ENCODE data around the gene C2CD2. TPM values are rescaled to one million over a fixed set of nuclear protein-coding genes. Genes with fewer than 3 reads are reported as not detected.

Gene C2CD2
- total RNA-seq, 2 experiments from 2014 or later: 4.5 to 5.9 TPM

DNA sequence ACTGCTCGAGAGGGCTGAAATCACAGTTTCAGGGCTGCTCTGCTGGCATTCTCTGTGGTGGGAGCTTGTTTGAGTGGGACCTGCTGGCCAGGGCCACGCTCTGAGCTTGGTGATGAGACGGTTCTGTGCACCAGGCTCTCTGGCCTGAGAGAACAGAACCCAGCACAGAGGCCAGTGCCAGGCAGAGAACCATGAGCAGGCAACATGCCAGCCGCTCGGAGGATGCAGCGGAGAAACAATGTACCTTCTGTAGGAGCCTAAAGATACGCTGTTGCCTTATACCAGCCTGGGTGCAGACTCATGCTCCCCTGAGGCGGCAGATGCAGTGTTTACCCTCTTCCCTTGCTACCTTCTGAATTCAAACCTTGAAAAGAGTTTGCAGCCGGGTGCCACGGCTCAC, 10.0 kb downstream of the C2CD2 start:
- Histone ChIP-seq H4K20me1 (ENCODE audit: insufficient read depth, low read length) (no peaks in the 10 kb centered on the region), H3K4me3 (ENCODE audit: low read depth, low read length, poor library complexity, severe bottlenecking) (no peak overlapping the region), H3K9me2 (ENCODE audit: insufficient read depth, low read length) (no peaks in the 10 kb centered on the region), H3K4me1 (ENCODE audit: insufficient read depth, low read length, poor library complexity, severe bottlenecking) (no peaks in the 10 kb centered on the region), H3K27ac (ENCODE audit: low read depth, low read length, poor library complexity, severe bottlenecking) (no peak overlapping the region), H3K79me2 (ENCODE audit: insufficient read depth, low read depth, low read length) (no peaks in the 10 kb centered on the region), H3K36me3 (ENCODE audit: insufficient read depth, low read length) (no peaks in the 10 kb centered on the region), H3K4me2 (ENCODE audit: low read length) (no peak overlapping the region), H2AFZ (ENCODE audit: low read length) (no peak overlapping the region), H3K9me3 (ENCODE audit: low read length) (no peaks in the 10 kb centered on the region)
- intact Hi-C loops (cut with micrococcal nuclease; ENCODE audit: unreplicated experiment): no loop called here
- CTCF ChIA-PET (ENCODE audit: unreplicated experiment): no interaction called here
- BruUV-seq (replicated peaks): no TSS peak
- POLR2A ChIA-PET: no interaction called here
- no peak for DNase-seq (ENCODE audit: low spot score)
- TF ChIP-seq, protein P1, sequence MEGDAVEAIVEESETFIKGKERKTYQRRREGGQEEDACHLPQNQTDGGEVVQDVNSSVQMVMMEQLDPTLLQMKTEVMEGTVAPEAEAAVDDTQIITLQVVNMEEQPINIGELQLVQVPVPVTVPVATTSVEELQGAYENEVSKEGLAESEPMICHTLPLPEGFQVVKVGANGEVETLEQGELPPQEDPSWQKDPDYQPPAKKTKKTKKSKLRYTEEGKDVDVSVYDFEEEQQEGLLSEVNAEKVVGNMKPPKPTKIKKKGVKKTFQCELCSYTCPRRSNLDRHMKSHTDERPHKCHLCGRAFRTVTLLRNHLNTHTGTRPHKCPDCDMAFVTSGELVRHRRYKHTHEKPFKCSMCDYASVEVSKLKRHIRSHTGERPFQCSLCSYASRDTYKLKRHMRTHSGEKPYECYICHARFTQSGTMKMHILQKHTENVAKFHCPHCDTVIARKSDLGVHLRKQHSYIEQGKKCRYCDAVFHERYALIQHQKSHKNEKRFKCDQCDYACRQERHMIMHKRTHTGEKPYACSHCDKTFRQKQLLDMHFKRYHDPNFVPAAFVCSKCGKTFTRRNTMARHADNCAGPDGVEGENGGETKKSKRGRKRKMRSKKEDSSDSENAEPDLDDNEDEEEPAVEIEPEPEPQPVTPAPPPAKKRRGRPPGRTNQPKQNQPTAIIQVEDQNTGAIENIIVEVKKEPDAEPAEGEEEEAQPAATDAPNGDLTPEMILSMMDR (conservative IDR thresholded peaks at IDR 0.05; ENCODE audit: low read length): no peak

DNA sequence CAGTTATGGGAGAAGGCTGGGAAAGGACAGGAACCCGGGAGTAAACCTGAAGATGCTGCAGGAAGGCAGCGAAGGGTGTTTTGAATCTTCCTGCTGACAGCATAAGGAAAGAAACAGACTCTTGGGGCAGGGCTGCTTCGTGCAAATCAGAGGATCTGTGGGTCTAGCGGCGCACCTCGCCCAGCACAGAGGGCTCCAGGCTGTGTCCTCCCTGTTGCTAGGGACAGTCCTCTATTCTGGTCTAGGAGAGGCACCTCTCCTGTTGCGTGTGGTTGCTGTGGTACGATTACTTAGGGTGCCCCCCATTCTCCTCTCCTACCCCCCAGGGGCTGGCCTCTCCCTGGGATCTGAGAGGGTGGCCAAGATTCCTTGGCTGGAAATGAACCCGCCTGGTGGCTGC, 11.4 kb downstream of the C2CD2 start:
- Histone ChIP-seq H3K36me3 (ENCODE audit: insufficient read depth, low read length) (no peaks in the 10 kb centered on the region), H3K9me2 (ENCODE audit: insufficient read depth, low read length) (no peaks in the 10 kb centered on the region), H3K4me2 (ENCODE audit: low read length) (no peak overlapping the region), H4K20me1 (ENCODE audit: insufficient read depth, low read length) (no peaks in the 10 kb centered on the region), H3K79me2 (ENCODE audit: insufficient read depth, low read depth, low read length) (no peaks in the 10 kb centered on the region), H2AFZ (ENCODE audit: low read length) (no peak overlapping the region), H3K4me3 (ENCODE audit: low read depth, low read length, poor library complexity, severe bottlenecking) (no peak overlapping the region), H3K27ac (ENCODE audit: low read depth, low read length, poor library complexity, severe bottlenecking) (no peak overlapping the region), H3K9me3 (ENCODE audit: low read length) (no peaks in the 10 kb centered on the region), H3K4me1 (ENCODE audit: insufficient read depth, low read length, poor library complexity, severe bottlenecking) (no peaks in the 10 kb centered on the region)
- CTCF ChIA-PET (ENCODE audit: unreplicated experiment): no interaction called here
- POLR2A ChIA-PET: no interaction called here
- intact Hi-C loops (cut with micrococcal nuclease; ENCODE audit: unreplicated experiment): no loop called here
- no TSS peak for BruUV-seq (replicated peaks)
- TF ChIP-seq, protein P1 (conservative IDR thresholded peaks at IDR 0.05; ENCODE audit: low read length): no peak
- no peak for TF ChIP-seq EZH2phosphoT487 (IDR thresholded peaks at IDR 0.05; ENCODE audit: borderline replicate concordance, low read depth, low read length)
- no peak for DNase-seq (ENCODE audit: low spot score)

DNA sequence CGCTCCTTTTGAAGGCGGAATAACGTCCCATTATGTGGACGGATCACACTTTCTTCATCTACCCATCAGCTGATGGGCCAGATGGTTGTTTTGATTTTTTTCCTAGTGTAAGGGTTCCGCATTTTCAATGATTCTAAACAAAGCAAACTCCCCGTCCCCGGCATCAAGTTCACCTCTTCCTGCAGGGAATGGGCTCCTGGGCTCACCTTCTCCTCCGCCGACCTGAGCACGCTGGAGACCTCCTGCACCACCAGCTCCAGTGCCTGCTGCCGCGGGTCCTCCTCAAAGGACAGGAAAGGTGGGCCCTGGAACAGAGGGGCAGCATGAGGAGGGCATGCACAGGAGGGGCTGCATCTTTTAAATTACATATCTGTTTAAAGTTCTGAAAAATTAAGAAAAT, 11.9 kb downstream of the C2CD2 start:
- Histone ChIP-seq H4K20me1 (ENCODE audit: insufficient read depth, low read length) (no peaks in the 10 kb centered on the region), H3K4me1 (ENCODE audit: insufficient read depth, low read length, poor library complexity, severe bottlenecking) (no peaks in the 10 kb centered on the region), H2AFZ (ENCODE audit: low read length) (no peak overlapping the region), H3K79me2 (ENCODE audit: insufficient read depth, low read depth, low read length) (no peaks in the 10 kb centered on the region), H3K27ac (ENCODE audit: low read depth, low read length, poor library complexity, severe bottlenecking) (no peak overlapping the region), H3K9me3 (ENCODE audit: low read length) (no peaks in the 10 kb centered on the region), H3K9me2 (ENCODE audit: insufficient read depth, low read length) (no peaks in the 10 kb centered on the region), H3K36me3 (ENCODE audit: insufficient read depth, low read length) (no peaks in the 10 kb centered on the region), H3K4me3 (ENCODE audit: low read depth, low read length, poor library complexity, severe bottlenecking) (no peak overlapping the region), H3K4me2 (ENCODE audit: low read length) (no peak overlapping the region)
- CTCF ChIA-PET (ENCODE audit: unreplicated experiment): no interaction called here
- no peak for DNase-seq (ENCODE audit: low spot score)
- POLR2A ChIA-PET: no interaction called here
- BruUV-seq (replicated peaks): no TSS peak
- intact Hi-C loops (cut with micrococcal nuclease; ENCODE audit: unreplicated experiment): no loop called here
- no peak for TF ChIP-seq EZH2phosphoT487 (IDR thresholded peaks at IDR 0.05; ENCODE audit: borderline replicate concordance, low read depth, low read length)
- TF ChIP-seq, protein P1 (conservative IDR thresholded peaks at IDR 0.05; ENCODE audit: low read length): no peak
